Naive thymus-derived CD8-positive, alpha-beta T cell (primary cell): ENCODE data around the gene LZTFL1. TPM values are rescaled to one million over a fixed set of nuclear protein-coding genes. Genes with fewer than 3 reads are reported as not detected.
A peak's percentile ranks its signal among the peaks of the same experiment; 100 is the strongest.

Source experiments
- ATAC-seq, 2 donors: fragments of 150-1000 bp; cut with Tn5 transposase in 1 of 2; sonication (Bioruptor Pico), chemical (Tn5 transposase) in 1 of 2; 1 replicate in 1 of 2; 2 replicates in 1 of 2; pipeline ENCODE4 v1.10.0; 2021; ENCODE audit warnings: mild to moderate bottlenecking in 2 of 2, moderate library complexity in 2 of 2
- POLR2A ChIA-PET: fragments of 350-600 bp; sonication (Branson Sonifier 250); formaldehyde crosslinking; loops from one replicate; lab custom pipeline; 2021; ENCODE audit warnings: antibody characterized with exemption; lab: Charles Lee
- DNase-seq, 10 donors: peaks; one replicate each; pipeline versions ENCODE4 v3.0.0 to v3.0.0-alpha.2; 2020 to 2022
- H3K27ac Mint-ChIP-seq, 10 donors: one replicate each; pipeline ENCODE4 v1.8.0; 2020 to 2022; ENCODE audit warnings: mild to moderate bottlenecking in 10 of 10, mixed read lengths in 10 of 10, moderate library complexity in 4 of 10, inconsistent platforms in 1 of 10
- H3K27me3 Mint-ChIP-seq, 5 donors: one replicate each; pipeline ENCODE4 v1.8.0; 2021 to 2022; ENCODE audit warnings: mixed read lengths in 5 of 5
- H3K36me3 Mint-ChIP-seq, 3 donors: one replicate each; pipeline ENCODE4 v1.8.0; 2020 to 2022; ENCODE audit warnings: mixed read lengths in 3 of 3, mild to moderate bottlenecking in 2 of 3, inconsistent platforms in 1 of 3
- H3K4me1 Mint-ChIP-seq, 4 donors: one replicate each; pipeline ENCODE4 v1.8.0; 2021 to 2022; ENCODE audit warnings: mixed read lengths in 4 of 4
- H3K4me3 Mint-ChIP-seq, 10 donors: one replicate each; pipeline ENCODE4 v1.8.0; 2020 to 2022; ENCODE audit warnings: mild to moderate bottlenecking in 10 of 10, mixed read lengths in 10 of 10, moderate library complexity in 6 of 10, inconsistent platforms in 1 of 10
- H3K9me3 Mint-ChIP-seq, 9 donors: one replicate each; pipeline ENCODE4 v1.8.0; 2020 to 2022; ENCODE audit warnings: mixed read lengths in 9 of 9, mild to moderate bottlenecking in 3 of 9, inconsistent platforms in 1 of 9, moderate library complexity in 1 of 9
- polyA plus RNA-seq, 3 donors: library from polyadenylated mRNA; unstranded; fragments of 300-500 nt; fragmentation: Illumina TruSeq; gene quantifications; one replicate each; pipeline ENCODE4 v1.2.3, GENCODE V29; 2021
- total RNA-seq, 8 experiments: library from RNA in 2 of 8; stranded (reverse) in 2 of 8; gene quantifications; one replicate each; pipeline ENCODE4 v1.2.3 and lab custom pipeline; 2021 to 2026

Gene LZTFL1
- total and polyA plus RNA-seq, 5 experiments from 2014 or later = 7.5 to 10.8 (median 9.6) TPM

GRCh38 chr3:45830121-45830520, 11.8 kb downstream of the LZTFL1 start:
- no peak overlapping the region for H3K27ac Mint-ChIP-seq
- peaks cover 0 to 4% (median under 1%) of the 10 kb centered on the region in 4 donors for H3K4me1 Mint-ChIP-seq
- DNase-seq = no peak
- no peak for ATAC-seq
- H3K27me3 Mint-ChIP-seq = no peaks in the 10 kb centered on the region
- POLR2A ChIA-PET = interaction anchor here (0.7 kb wide), 1 partner anchor 606 kb away, joined by 4 read pairs; no protein-coding TSS in a partner anchor
- no peaks in the 10 kb centered on the region for H3K9me3 Mint-ChIP-seq
- H3K36me3 Mint-ChIP-seq = peaks cover 10 to 79% (median 48%) of the 10 kb centered on the region in 3 donors
- H3K4me3 Mint-ChIP-seq = no peak overlapping the region

- H3K4me1 Mint-ChIP-seq = peaks cover 0 to 4% (median under 1%) of the 10 kb centered on the region in 4 donors
- DNase-seq (no peak), ATAC-seq (no peak)
- peaks cover 15 to 74% (median 52%) of the 10 kb centered on the region in 3 donors for H3K36me3 Mint-ChIP-seq
- H3K9me3 Mint-ChIP-seq = no peaks in the 10 kb centered on the region
- H3K27ac Mint-ChIP-seq = no peak overlapping the region
- POLR2A ChIA-PET = no interaction called here
- H3K4me3 Mint-ChIP-seq = no peak overlapping the region
- no peaks in the 10 kb centered on the region for H3K27me3 Mint-ChIP-seq
Measured at GRCh38 chr3:45826908-45827307, 15.0 kb downstream of the LZTFL1 start.

GRCh38 chr3:45826321-45826720, 15.6 kb downstream of the LZTFL1 start:
- DNase-seq = no peak
- Mint-ChIP-seq H3K36me3 (peaks cover 15 to 72% (median 52%) of the 10 kb centered on the region in 3 donors), H3K27ac (no peak overlapping the region)

GRCh38 chr3:45821127-45821526, 20.8 kb downstream of the LZTFL1 start:
- no peak for DNase-seq
- Mint-ChIP-seq H3K9me3 (peaks cover 0 to 6% (median 3%) of the 10 kb centered on the region in 9 donors), H3K4me1 (peaks cover 0 to 5% (median 0%) of the 10 kb centered on the region in 4 donors), H3K27me3 (no peaks in the 10 kb centered on the region), H3K4me3 (no peak overlapping the region), H3K36me3 (peaks cover 12 to 45% (median 35%) of the 10 kb centered on the region in 3 donors), H3K27ac (no peak overlapping the region)
- ATAC-seq = no peak
- POLR2A ChIA-PET = no interaction called here

More at GRCh38 chr3:45826321-45826720, 15.6 kb downstream of the LZTFL1 start:
- Mint-ChIP-seq H3K4me1 (peaks cover 0 to 4% (median 0%) of the 10 kb centered on the region in 4 donors), H3K27me3 (no peaks in the 10 kb centered on the region), H3K9me3 (no peaks in the 10 kb centered on the region), H3K4me3 (no peak overlapping the region)
- POLR2A ChIA-PET = no interaction called here
- ATAC-seq = no peak

GRCh38 chr3:45819543-45819942, 22.4 kb downstream of the LZTFL1 start:
- ATAC-seq (no peak), DNase-seq (no peak)
- peaks cover 0 to 8% (median 3%) of the 10 kb centered on the region in 4 donors for H3K4me1 Mint-ChIP-seq
- POLR2A ChIA-PET = no interaction called here
- peaks cover 10 to 40% (median 22%) of the 10 kb centered on the region in 3 donors for H3K36me3 Mint-ChIP-seq
- H3K27ac Mint-ChIP-seq = no peak overlapping the region
- peaks cover 0 to 6% (median 3%) of the 10 kb centered on the region in 9 donors for H3K9me3 Mint-ChIP-seq
- H3K4me3 Mint-ChIP-seq = no peak overlapping the region
- no peaks in the 10 kb centered on the region for H3K27me3 Mint-ChIP-seq

GRCh38 chr3:45817831-45818522, 23.9 kb downstream of the LZTFL1 start:
- no peak for ATAC-seq
- no peak for DNase-seq
- Mint-ChIP-seq H3K4me3 (no peak overlapping the region), H3K27me3 (no peaks in the 10 kb centered on the region), H3K36me3 (peaks cover 7 to 34% (median 13%) of the 10 kb centered on the region in 3 donors), H3K27ac (no peak overlapping the region), H3K4me1 (peaks cover 0 to 8% (median 3%) of the 10 kb centered on the region in 4 donors), H3K9me3 (peaks cover 0 to 6% (median 3%) of the 10 kb centered on the region in 9 donors)
- POLR2A ChIA-PET = no interaction called here

GRCh38 chr3:45816544-45816943, 25.4 kb downstream of the LZTFL1 start:
- Mint-ChIP-seq H3K27ac (no peak overlapping the region), H3K9me3 (peaks cover 0 to 6% (median 3%) of the 10 kb centered on the region in 9 donors), H3K27me3 (no peaks in the 10 kb centered on the region), H3K4me1 (peaks cover 0 to 8% (median 3%) of the 10 kb centered on the region in 4 donors), H3K36me3 (peaks cover 6 to 24% (median 6%) of the 10 kb centered on the region in 3 donors), H3K4me3 (no peak overlapping the region)
- ATAC-seq (no peak), DNase-seq (no peak)
- POLR2A ChIA-PET = no interaction called here

- ATAC-seq (no peak), DNase-seq (no peak)
- Mint-ChIP-seq H3K4me3 (no peak overlapping the region), H3K4me1 (peaks cover 0 to 8% (median 3%) of the 10 kb centered on the region in 4 donors), H3K36me3 (peaks cover 5 to 12% (median 9%) of the 10 kb centered on the region in 3 donors), H3K9me3 (peaks cover 0 to 6% (median 3%) of the 10 kb centered on the region in 9 donors), H3K27me3 (peaks cover 0 to 9% (median 0%) of the 10 kb centered on the region in 5 donors), H3K27ac (no peak overlapping the region)
- POLR2A ChIA-PET = no interaction called here
Measured at GRCh38 chr3:45814322-45814721, 27.6 kb downstream of the LZTFL1 start.

GRCh38 chr3:45807681-45808540, 34.0 kb downstream of the LZTFL1 start:
- no peak for ATAC-seq
- H3K4me3 Mint-ChIP-seq = no peak overlapping the region
- DNase-seq = no peak
- H3K27ac Mint-ChIP-seq = no peak overlapping the region
- H3K4me1 Mint-ChIP-seq = peaks cover 5 to 8% (median 7%) of the 10 kb centered on the region in 4 donors
- POLR2A ChIA-PET = interaction anchor here (1.1 kb wide), 1 partner anchor 13 kb away, joined by 3 read pairs; no protein-coding TSS in a partner anchor
- peaks cover 0 to 13% (median 0%) of the 10 kb centered on the region in 5 donors for H3K27me3 Mint-ChIP-seq
- H3K9me3 Mint-ChIP-seq = no peaks in the 10 kb centered on the region
- peaks cover 0 to 9% (median 2%) of the 10 kb centered on the region in 3 donors for H3K36me3 Mint-ChIP-seq

GRCh38 chr3:45807133-45807532, 34.8 kb downstream of the LZTFL1 start:
- Mint-ChIP-seq H3K4me1 (peaks cover 5 to 8% (median 7%) of the 10 kb centered on the region in 4 donors), H3K27ac (no peak overlapping the region), H3K4me3 (no peak overlapping the region), H3K9me3 (no peaks in the 10 kb centered on the region), H3K36me3 (peaks cover 0 to 9% (median 2%) of the 10 kb centered on the region in 3 donors), H3K27me3 (peaks cover 0 to 13% (median 0%) of the 10 kb centered on the region in 5 donors)
- POLR2A ChIA-PET = no interaction called here
- ATAC-seq (no peak), DNase-seq (no peak)

- Mint-ChIP-seq H3K36me3 (peaks cover 0 to 4% (median 2%) of the 10 kb centered on the region in 3 donors), H3K27ac (peak overlapping the region in 2 of 10 donors; percentile 2 to 32), H3K27me3 (peaks cover 0 to 13% (median 0%) of the 10 kb centered on the region in 5 donors), H3K4me1 (peaks cover 5 to 8% (median 7%) of the 10 kb centered on the region in 4 donors), H3K4me3 (peak overlapping the region in 1 of 10 donors; percentile 28), H3K9me3 (no peaks in the 10 kb centered on the region)
- no peak for ATAC-seq
- POLR2A ChIA-PET = interaction anchor here (1.5 kb wide), 1 partner anchor 9 kb away, joined by 3 read pairs; no protein-coding TSS in a partner anchor
- no peak for DNase-seq
Measured at GRCh38 chr3:45806072-45806471, 35.8 kb downstream of the LZTFL1 start.

GRCh38 chr3:45803252-45803935, 38.5 kb downstream of the LZTFL1 start:
- DNase-seq (no peak), ATAC-seq (no peak)
- H3K27me3 Mint-ChIP-seq = peaks cover 0 to 21% (median 14%) of the 10 kb centered on the region in 5 donors
- H3K4me1 Mint-ChIP-seq = peaks cover 4 to 8% (median 7%) of the 10 kb centered on the region in 4 donors
- no peaks in the 10 kb centered on the region for H3K36me3 Mint-ChIP-seq
- no peak overlapping the region for H3K27ac Mint-ChIP-seq
- POLR2A ChIA-PET = no interaction called here
- H3K4me3 Mint-ChIP-seq = no peak overlapping the region
- H3K9me3 Mint-ChIP-seq = no peaks in the 10 kb centered on the region
